ENCODE data around the gene SIPA1L3. TPM values are rescaled to one million over a fixed set of nuclear protein-coding genes. Genes with fewer than 3 reads are reported as not detected.

Gene SIPA1L3
- total and polyA plus RNA-seq, 9 of the 15 experiments (the other 6 are each of a cell fraction or from before 2014, with no cell fraction given), result 0.01 to 6.1 (median 2.5) TPM

- TF ChIP-seq ZNF518B (CRISPR knock-in tag; IDR thresholded peaks at IDR 0.05) (no peak), POLR2AphosphoS5 (IDR thresholded peaks at IDR 0.05; ENCODE audit: control insufficient read depth, insufficient read depth, low read depth, low read length) (peak; percentile 53; the same call in 1 of the 2 replicates), AFF1 (IDR thresholded peaks at IDR 0.05; ENCODE audit: low read depth in 1 of 2, partially characterized antibody in 2 of 2) (no peak), ZC3H4 (CRISPR knock-in tag; IDR thresholded peaks at IDR 0.05; ENCODE audit: borderline replicate concordance) (no peak), IRF9 (tag; IDR thresholded peaks at IDR 0.05) (no peak), ZNF347 (CRISPR knock-in tag; IDR thresholded peaks at IDR 0.05; ENCODE audit: low read depth) (no peak), RAD51 (IDR thresholded peaks at IDR 0.05; ENCODE audit: borderline replicate concordance, low read depth) (no peak), BRD9 (IDR thresholded peaks at IDR 0.05; ENCODE audit: low read depth, partially characterized antibody) (no peak), ZBTB34 (CRISPR knock-in tag; IDR thresholded peaks at IDR 0.05) (no peak), ZNF316 (IDR thresholded peaks at IDR 0.05) (no peak), MCM2 (IDR thresholded peaks at IDR 0.05; ENCODE audit: low read depth) (no peak), ZC3H8 (IDR thresholded peaks at IDR 0.05) (no peak), HOMEZ (CRISPR knock-in tag; IDR thresholded peaks at IDR 0.05) (no peak), MEF2A (IDR thresholded peaks at IDR 0.05; ENCODE audit: control insufficient read depth, low read depth, low read length) (no peak), MYC (IDR thresholded peaks at IDR 0.05; ENCODE audit: low read depth, low read length) (peak; percentile 59; the same call in 1 of the 2 replicates), MYC (CRISPR knock-in tag; IDR thresholded peaks at IDR 0.05; ENCODE audit: borderline replicate concordance, low read depth) (no peak), COPS2 (conservative IDR thresholded peaks at IDR 0.05) (no peak)
Measured at GRCh38 chr19:37943480-37943879, 36.5 kb downstream of the SIPA1L3 start (continued).

Data from K562 (cell line).